ENCODE measurements around the gene TNS3.

Gene TNS3

GRCh38 chr7:47338026-47338425 lies 243.9 kb downstream of the TNS3 start:
- Mint-ChIP-seq H3K36me3 (ENCODE audit: insufficient read depth) (no peaks in the 10 kb centered on the region), H3K4me3 (no peak overlapping the region), H3K27ac (no peak overlapping the region), H3K27me3 (no peaks in the 10 kb centered on the region), H3K4me1 (ENCODE audit: low read depth in 2 of 2) (no peaks in the 10 kb centered on the region), H3K9me3 (no peaks in the 10 kb centered on the region)
- no peak for DNase-seq
- ATAC-seq (replicated peaks) = no peak

GRCh38 chr7:47337531-47337930 lies 244.4 kb downstream of the TNS3 start:
- no peaks in the 10 kb centered on the region for H3K27me3 Mint-ChIP-seq
- H3K9me3 Mint-ChIP-seq = no peaks in the 10 kb centered on the region
- no peak overlapping the region for H3K27ac Mint-ChIP-seq
- no peaks in the 10 kb centered on the region for H3K36me3 Mint-ChIP-seq (ENCODE audit: insufficient read depth)
- DNase-seq = no peak
- H3K4me3 Mint-ChIP-seq = no peak overlapping the region
- no peaks in the 10 kb centered on the region for H3K4me1 Mint-ChIP-seq (ENCODE audit: low read depth in 2 of 2)
- no peak for ATAC-seq (replicated peaks)

- no peaks in the 10 kb centered on the region for H3K27me3 Mint-ChIP-seq
These were observed 245.2 kb downstream of the TNS3 start for GRCh38 chr7:47336472-47337425.

GRCh38 chr7:47335557-47336471 lies 246.1 kb downstream of the TNS3 start:
- H3K9me3 Mint-ChIP-seq = no peaks in the 10 kb centered on the region
- DNase-seq (no peak), ATAC-seq (replicated peaks) (no peak)
- no peaks in the 10 kb centered on the region for H3K36me3 Mint-ChIP-seq (ENCODE audit: insufficient read depth)
- no peaks in the 10 kb centered on the region for H3K4me1 Mint-ChIP-seq (ENCODE audit: low read depth in 2 of 2)
- no peak overlapping the region for H3K4me3 Mint-ChIP-seq
- no peak overlapping the region for H3K27ac Mint-ChIP-seq
- H3K27me3 Mint-ChIP-seq = no peaks in the 10 kb centered on the region

More at GRCh38 chr7:47336472-47337425, 245.2 kb downstream of the TNS3 start:
- Mint-ChIP-seq H3K27ac (no peak overlapping the region), H3K9me3 (no peaks in the 10 kb centered on the region), H3K4me3 (no peak overlapping the region), H3K36me3 (ENCODE audit: insufficient read depth) (no peaks in the 10 kb centered on the region), H3K4me1 (ENCODE audit: low read depth in 2 of 2) (no peaks in the 10 kb centered on the region)
- ATAC-seq (replicated peaks) (no peak), DNase-seq (no peak)

- no peak for ATAC-seq (replicated peaks)
- Mint-ChIP-seq H3K27me3 (no peaks in the 10 kb centered on the region), H3K27ac (no peak overlapping the region), H3K4me1 (ENCODE audit: low read depth in 2 of 2) (no peaks in the 10 kb centered on the region), H3K4me3 (no peak overlapping the region), H3K9me3 (no peaks in the 10 kb centered on the region), H3K36me3 (ENCODE audit: insufficient read depth) (peaks cover 3% of the 10 kb centered on the region)
- no peak for DNase-seq
These were observed 246.8 kb downstream of the TNS3 start for GRCh38 chr7:47335071-47335470.

- peaks cover 0 to 5% of the 10 kb centered on the region in 2 donors for H3K9me3 Mint-ChIP-seq
- peaks cover 0 to 3% of the 10 kb centered on the region in 2 donors for H3K27me3 Mint-ChIP-seq
- H3K27ac Mint-ChIP-seq = no peak overlapping the region
- H3K36me3 Mint-ChIP-seq (ENCODE audit: insufficient read depth) = peaks cover 3% of the 10 kb centered on the region
- ATAC-seq (replicated peaks) = no peak
- H3K4me1 Mint-ChIP-seq (ENCODE audit: low read depth in 2 of 2) = no peaks in the 10 kb centered on the region
- H3K4me3 Mint-ChIP-seq = no peak overlapping the region
- DNase-seq = no peak
These were observed 248.0 kb downstream of the TNS3 start for GRCh38 chr7:47333959-47334358.

GRCh38 chr7:47333554-47333887 lies 248.4 kb downstream of the TNS3 start:
- Mint-ChIP-seq H3K27me3 (peaks cover 0 to 8% of the 10 kb centered on the region in 2 donors), H3K36me3 (ENCODE audit: insufficient read depth) (peaks cover 3% of the 10 kb centered on the region), H3K4me3 (no peak overlapping the region), H3K27ac (no peak overlapping the region), H3K4me1 (ENCODE audit: low read depth in 2 of 2) (no peaks in the 10 kb centered on the region), H3K9me3 (peaks cover 0 to 10% of the 10 kb centered on the region in 2 donors)
- no peak for ATAC-seq (replicated peaks)
- DNase-seq = no peak

GRCh38 chr7:47332681-47333553 lies 249.0 kb downstream of the TNS3 start:
- Mint-ChIP-seq H3K9me3 (peaks cover 3 to 13% of the 10 kb centered on the region in 2 donors), H3K36me3 (ENCODE audit: insufficient read depth) (peaks cover 3% of the 10 kb centered on the region)

GRCh38 chr7:47332213-47332612 lies 249.7 kb downstream of the TNS3 start:
- Mint-ChIP-seq H3K4me1 (ENCODE audit: low read depth in 2 of 2) (no peaks in the 10 kb centered on the region), H3K9me3 (peaks cover 3 to 13% of the 10 kb centered on the region in 2 donors), H3K27me3 (peaks cover 0 to 10% of the 10 kb centered on the region in 2 donors), H3K4me3 (no peak overlapping the region), H3K27ac (no peak overlapping the region), H3K36me3 (ENCODE audit: insufficient read depth) (peaks cover 3% of the 10 kb centered on the region)
- no peak for ATAC-seq (replicated peaks)
- DNase-seq = no peak

More at GRCh38 chr7:47332681-47333553, 249.0 kb downstream of the TNS3 start:
- H3K4me1 Mint-ChIP-seq (ENCODE audit: low read depth in 2 of 2) = no peaks in the 10 kb centered on the region
- DNase-seq (no peak), ATAC-seq (replicated peaks) (no peak)
- no peak overlapping the region for H3K4me3 Mint-ChIP-seq
- H3K27ac Mint-ChIP-seq = no peak overlapping the region
- H3K27me3 Mint-ChIP-seq = peaks cover 0 to 10% of the 10 kb centered on the region in 2 donors

GRCh38 chr7:47331179-47331565 lies 250.7 kb downstream of the TNS3 start:
- ATAC-seq (replicated peaks) (no peak), DNase-seq (no peak)
- no peak overlapping the region for H3K4me3 Mint-ChIP-seq
- peaks cover 3 to 13% of the 10 kb centered on the region in 2 donors for H3K9me3 Mint-ChIP-seq
- H3K27me3 Mint-ChIP-seq = peaks cover 0 to 10% of the 10 kb centered on the region in 2 donors
- no peak overlapping the region for H3K27ac Mint-ChIP-seq
- no peaks in the 10 kb centered on the region for H3K4me1 Mint-ChIP-seq (ENCODE audit: low read depth in 2 of 2)
- H3K36me3 Mint-ChIP-seq (ENCODE audit: insufficient read depth) = peaks cover 3% of the 10 kb centered on the region

- Mint-ChIP-seq H3K27ac (no peak overlapping the region), H3K36me3 (ENCODE audit: insufficient read depth) (peaks cover 3% of the 10 kb centered on the region), H3K27me3 (peaks cover 0 to 10% of the 10 kb centered on the region in 2 donors), H3K4me3 (no peak overlapping the region), H3K4me1 (ENCODE audit: low read depth in 2 of 2) (no peaks in the 10 kb centered on the region), H3K9me3 (peaks cover 3 to 13% of the 10 kb centered on the region in 2 donors)
- ATAC-seq (replicated peaks) (no peak), DNase-seq (no peak)
These were observed 251.2 kb downstream of the TNS3 start for GRCh38 chr7:47330561-47331178.

- no peak overlapping the region for H3K27ac Mint-ChIP-seq
- no peaks in the 10 kb centered on the region for H3K4me1 Mint-ChIP-seq (ENCODE audit: low read depth in 2 of 2)
- H3K9me3 Mint-ChIP-seq = peaks cover 3 to 13% of the 10 kb centered on the region in 2 donors
- H3K4me3 Mint-ChIP-seq = no peak overlapping the region
- H3K27me3 Mint-ChIP-seq = peaks cover 0 to 10% of the 10 kb centered on the region in 2 donors
- ATAC-seq (replicated peaks) (no peak), DNase-seq (no peak)
- peaks cover 3% of the 10 kb centered on the region for H3K36me3 Mint-ChIP-seq (ENCODE audit: insufficient read depth)
These were observed 251.9 kb downstream of the TNS3 start for GRCh38 chr7:47330026-47330425.
